ENCODE results near the gene SEC61A1. TPM values are rescaled to one million over a fixed set of nuclear protein-coding genes. Genes with fewer than 3 reads are reported as not detected.

Gene SEC61A1
- 331 and 378 TPM in 2 replicates for total RNA-seq (2014; rRNA removed)
- polyA plus RNA-seq (2012): 294 TPM

GRCh38 chr3:128051837-128052594 is at the start of gene SEC61A1:
TSS of gene SEC61A1 (plus strand) at chr3:128052437. CDS start at chr3:128052553, 116 bp downstream.
- DNase-seq (ENCODE audit: low read depth): peak; percentile 92

- DNase-seq (ENCODE audit: low read depth): no peak
Observed at GRCh38 chr3:128004661-128005060, 47.6 kb upstream of the SEC61A1 start.

GRCh38 chr3:128006061-128007032 is 45.9 kb upstream of the SEC61A1 start:
- no peak for DNase-seq (ENCODE audit: low read depth)

GRCh38 chr3:128007033-128007424 is 45.2 kb upstream of the SEC61A1 start:
- no peak for DNase-seq (ENCODE audit: low read depth)

GRCh38 chr3:128009952-128010846 is 42.0 kb upstream of the SEC61A1 start:
- peak; percentile 27 for DNase-seq (ENCODE audit: low read depth)

GRCh38 chr3:128011140-128011539 is 41.1 kb upstream of the SEC61A1 start:
- no peak for DNase-seq (ENCODE audit: low read depth)

GRCh38 chr3:128012050-128012449 is 40.2 kb upstream of the SEC61A1 start:
- no peak for DNase-seq (ENCODE audit: low read depth)

GRCh38 chr3:128014548-128014947 is 37.7 kb upstream of the SEC61A1 start:
- DNase-seq (ENCODE audit: low read depth): no peak

- DNase-seq (ENCODE audit: low read depth): no peak
Observed at GRCh38 chr3:128016502-128016901, 35.7 kb upstream of the SEC61A1 start.

- DNase-seq (ENCODE audit: low read depth): no peak
Observed at GRCh38 chr3:128021768-128022372, 30.4 kb upstream of the SEC61A1 start.

- DNase-seq (ENCODE audit: low read depth): no peak
Observed at GRCh38 chr3:128033102-128033501, 19.1 kb upstream of the SEC61A1 start.

GRCh38 chr3:128036119-128036518 is 16.1 kb upstream of the SEC61A1 start:
- DNase-seq (ENCODE audit: low read depth): no peak

GRCh38 chr3:128040041-128040440 is 12.2 kb upstream of the SEC61A1 start:
- no peak for DNase-seq (ENCODE audit: low read depth)

GRCh38 chr3:128040660-128041059 is 11.6 kb upstream of the SEC61A1 start:
- DNase-seq (ENCODE audit: low read depth): no peak

- DNase-seq (ENCODE audit: low read depth): no peak
Observed at GRCh38 chr3:128041344-128041743, 10.9 kb upstream of the SEC61A1 start.

- no peak for DNase-seq (ENCODE audit: low read depth)
Observed at GRCh38 chr3:128050597-128050996, 1.6 kb upstream of the SEC61A1 start.

- no peak for DNase-seq (ENCODE audit: low read depth)
Observed at GRCh38 chr3:128051459-128051836, 789 bp upstream of the SEC61A1 start.

GRCh38 chr3:128052595-128053351 is 536 bp downstream of the SEC61A1 start:
- peak; percentile 42 for DNase-seq (ENCODE audit: low read depth)

GRCh38 chr3:128053614-128054013 is 1.4 kb downstream of the SEC61A1 start:
- DNase-seq (ENCODE audit: low read depth): no peak

- peak; percentile 67 for DNase-seq (ENCODE audit: low read depth)
Observed at GRCh38 chr3:128054367-128054766, 2.1 kb downstream of the SEC61A1 start.

Data from LHCN-M2 (cell line).